ENCODE data around the gene RAD18. TPM values are rescaled to one million over a fixed set of nuclear protein-coding genes. Genes with fewer than 3 reads are reported as not detected.

RAD18 gene
- total and polyA plus RNA-seq, 9 donors = 2.9 to 9.2 (median 7.8) TPM

DNA sequence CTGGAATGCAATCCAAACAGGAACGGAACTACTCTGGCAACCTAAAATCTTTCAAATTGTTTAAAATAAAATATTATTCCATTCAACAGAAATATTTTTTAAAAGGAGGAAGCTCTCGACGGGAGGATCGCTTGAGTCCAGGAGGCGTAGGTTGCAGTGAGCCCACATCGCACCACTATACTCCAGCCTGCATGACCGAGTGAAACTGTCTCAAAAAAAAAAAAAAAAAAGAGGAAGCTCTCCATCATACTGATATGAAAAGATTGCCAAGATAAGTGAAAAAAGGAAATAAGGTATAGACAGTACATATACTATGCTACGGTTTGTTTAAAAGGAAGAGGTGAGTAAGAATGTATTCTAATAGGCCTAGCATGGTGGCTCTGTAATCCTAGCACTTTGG, 3.6 kb downstream of the RAD18 start:
- TF ChIP-seq EP300 (IDR thresholded peaks at IDR 0.05) = no peak
- TF ChIP-seq, protein P1, sequence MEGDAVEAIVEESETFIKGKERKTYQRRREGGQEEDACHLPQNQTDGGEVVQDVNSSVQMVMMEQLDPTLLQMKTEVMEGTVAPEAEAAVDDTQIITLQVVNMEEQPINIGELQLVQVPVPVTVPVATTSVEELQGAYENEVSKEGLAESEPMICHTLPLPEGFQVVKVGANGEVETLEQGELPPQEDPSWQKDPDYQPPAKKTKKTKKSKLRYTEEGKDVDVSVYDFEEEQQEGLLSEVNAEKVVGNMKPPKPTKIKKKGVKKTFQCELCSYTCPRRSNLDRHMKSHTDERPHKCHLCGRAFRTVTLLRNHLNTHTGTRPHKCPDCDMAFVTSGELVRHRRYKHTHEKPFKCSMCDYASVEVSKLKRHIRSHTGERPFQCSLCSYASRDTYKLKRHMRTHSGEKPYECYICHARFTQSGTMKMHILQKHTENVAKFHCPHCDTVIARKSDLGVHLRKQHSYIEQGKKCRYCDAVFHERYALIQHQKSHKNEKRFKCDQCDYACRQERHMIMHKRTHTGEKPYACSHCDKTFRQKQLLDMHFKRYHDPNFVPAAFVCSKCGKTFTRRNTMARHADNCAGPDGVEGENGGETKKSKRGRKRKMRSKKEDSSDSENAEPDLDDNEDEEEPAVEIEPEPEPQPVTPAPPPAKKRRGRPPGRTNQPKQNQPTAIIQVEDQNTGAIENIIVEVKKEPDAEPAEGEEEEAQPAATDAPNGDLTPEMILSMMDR (IDR thresholded peaks at IDR 0.05) = no peak
- no peak for TF ChIP-seq POLR2A (IDR thresholded peaks at IDR 0.05)
- 87 to 92% (median 87%) methylated on average over 8 of the region's 8 CpGs for WGBS, 3 donors

DNA sequence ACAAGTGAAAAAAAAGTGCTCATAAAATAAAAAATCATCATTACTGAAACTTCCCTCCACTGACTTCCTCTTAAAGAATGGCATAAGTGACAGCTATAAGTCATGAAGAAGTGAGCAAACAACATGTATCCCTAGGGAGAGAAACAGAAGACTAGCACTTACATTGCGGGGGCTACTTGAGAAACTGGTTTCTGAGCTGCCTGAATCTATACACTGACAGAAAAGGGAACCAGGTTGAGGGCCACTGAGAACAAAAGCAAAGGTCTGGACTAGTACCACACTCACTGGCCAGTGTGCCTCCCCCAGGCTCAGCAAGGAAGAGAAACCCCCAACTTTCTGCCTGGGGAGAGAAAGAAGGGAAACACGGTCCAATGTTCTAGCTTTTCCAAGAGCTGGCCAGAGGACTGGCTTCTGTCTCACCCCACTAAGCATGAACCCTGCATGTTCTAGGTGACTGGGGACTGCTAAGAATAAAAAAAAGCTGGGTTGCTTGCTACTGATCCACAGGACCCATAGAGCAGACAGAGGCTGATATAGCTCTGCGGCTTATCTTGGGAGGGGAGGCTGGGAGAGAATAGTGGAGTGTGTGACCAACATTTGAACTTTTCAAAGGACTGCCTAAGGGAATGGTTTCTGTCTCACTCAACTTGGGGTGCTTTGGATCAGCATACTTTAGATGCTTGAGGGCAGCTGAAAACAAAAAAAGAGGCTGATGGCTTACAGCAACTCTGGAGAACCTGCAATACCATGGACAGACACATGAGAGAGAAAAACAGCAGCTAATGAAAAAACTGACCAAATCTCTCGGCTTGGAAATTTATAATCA, 8.1 kb downstream of the RAD18 start:
- TF ChIP-seq POLR2A (IDR thresholded peaks at IDR 0.05) (no peak), EP300 (IDR thresholded peaks at IDR 0.05) (no peak)
- TF ChIP-seq, protein P1 (IDR thresholded peaks at IDR 0.05) = no peak
- intact Hi-C loops (cut with DNase I) = no loop called here
- H3K27me3 ChIP-seq = no peaks in the 10 kb centered on the region
- H3K9me3 ChIP-seq = no peaks in the 10 kb centered on the region
- no peak overlapping the region for H3K27ac ChIP-seq
- H3K4me3 ChIP-seq = no peak overlapping the region
- H3K36me3 ChIP-seq = no peaks in the 10 kb centered on the region
- 80 to 90% (median 85%) methylated on average over 4 of the region's 4 CpGs for WGBS, 3 donors
- no peak for DNase-seq
- no peaks in the 10 kb centered on the region for H3K4me1 ChIP-seq (ENCODE audit: insufficient read depth)

More for the DNA sequence above, 3.6 kb downstream of the RAD18 start:
- Histone ChIP-seq H3K27me3 (no peaks in the 10 kb centered on the region), H3K27ac (no peak overlapping the region), H3K36me3 (no peaks in the 10 kb centered on the region), H3K9me3 (no peaks in the 10 kb centered on the region), H3K4me1 (ENCODE audit: insufficient read depth) (no peaks in the 10 kb centered on the region), H3K4me3 (no peak overlapping the region)
- intact Hi-C loops (cut with DNase I) = no loop called here
- DNase-seq = no peak

DNA sequence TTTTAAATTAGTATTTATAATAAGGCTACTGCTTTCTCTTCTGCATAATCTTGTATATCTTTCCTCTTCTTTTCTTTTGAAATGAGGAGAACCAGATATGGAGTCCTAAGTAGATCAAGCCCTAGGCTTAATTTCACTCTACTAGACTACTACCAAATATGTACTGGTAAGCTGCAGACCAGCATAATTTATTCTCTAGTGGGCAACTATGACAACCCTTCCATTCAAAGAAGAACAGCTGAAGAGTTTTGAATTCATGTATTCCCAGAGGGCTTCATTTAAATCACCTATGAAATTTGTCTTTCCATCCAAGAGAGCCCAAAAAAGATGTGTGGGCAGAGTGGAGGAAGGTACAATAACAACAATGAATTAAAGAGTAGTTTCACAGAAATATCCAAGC, 10.0 kb downstream of the RAD18 start:
- TF ChIP-seq, protein P1 (IDR thresholded peaks at IDR 0.05) = no peak
- no peak for TF ChIP-seq POLR2A (IDR thresholded peaks at IDR 0.05)
- no peak for TF ChIP-seq EP300 (IDR thresholded peaks at IDR 0.05)
- no peak overlapping the region for H3K4me3 ChIP-seq
- no peaks in the 10 kb centered on the region for H3K9me3 ChIP-seq
- H3K36me3 ChIP-seq = no peaks in the 10 kb centered on the region
- H3K4me1 ChIP-seq (ENCODE audit: insufficient read depth) = no peaks in the 10 kb centered on the region
- no peak for DNase-seq
- H3K27me3 ChIP-seq = no peaks in the 10 kb centered on the region
- intact Hi-C loops (cut with DNase I) = no loop called here
- no peak overlapping the region for H3K27ac ChIP-seq

DNA sequence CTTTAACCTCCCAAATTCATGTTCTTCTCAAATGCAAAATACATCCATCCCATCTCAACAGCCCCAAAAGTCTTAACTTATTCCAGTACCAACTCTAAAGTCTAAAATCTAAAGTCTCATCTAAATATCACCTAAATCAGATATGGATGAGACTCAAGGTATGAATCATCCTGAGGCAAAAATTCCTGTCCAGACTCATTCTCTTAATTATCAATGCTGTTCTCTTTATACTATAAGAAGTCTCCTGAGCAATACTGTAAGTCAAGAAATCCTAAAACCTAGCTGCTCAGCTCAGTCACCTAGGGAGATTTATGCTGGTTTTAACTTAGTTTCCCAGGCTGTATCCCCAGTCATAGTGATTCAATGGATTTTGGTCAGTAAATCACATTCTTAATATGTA, 11.1 kb downstream of the RAD18 start:
- no peak overlapping the region for H3K27ac ChIP-seq
- H3K4me1 ChIP-seq (ENCODE audit: insufficient read depth) = no peaks in the 10 kb centered on the region
- H3K9me3 ChIP-seq = no peaks in the 10 kb centered on the region
- no peaks in the 10 kb centered on the region for H3K27me3 ChIP-seq
- no peaks in the 10 kb centered on the region for H3K36me3 ChIP-seq
- TF ChIP-seq, protein P1 (IDR thresholded peaks at IDR 0.05) = no peak
- TF ChIP-seq POLR2A (IDR thresholded peaks at IDR 0.05) = no peak
- TF ChIP-seq EP300 (IDR thresholded peaks at IDR 0.05) = no peak
- H3K4me3 ChIP-seq = no peak overlapping the region
- intact Hi-C loops (cut with DNase I) = no loop called here
- DNase-seq = no peak

Data from ovary (tissue), 9 donors.